ENCODE data around the gene CPSF3. TPM values are rescaled to one million over a fixed set of nuclear protein-coding genes. Genes with fewer than 3 reads are reported as not detected.

Gene CPSF3
- polyA plus RNA-seq, 4 donors: 32.7 to 63.4 (median 55.3) TPM

DNA sequence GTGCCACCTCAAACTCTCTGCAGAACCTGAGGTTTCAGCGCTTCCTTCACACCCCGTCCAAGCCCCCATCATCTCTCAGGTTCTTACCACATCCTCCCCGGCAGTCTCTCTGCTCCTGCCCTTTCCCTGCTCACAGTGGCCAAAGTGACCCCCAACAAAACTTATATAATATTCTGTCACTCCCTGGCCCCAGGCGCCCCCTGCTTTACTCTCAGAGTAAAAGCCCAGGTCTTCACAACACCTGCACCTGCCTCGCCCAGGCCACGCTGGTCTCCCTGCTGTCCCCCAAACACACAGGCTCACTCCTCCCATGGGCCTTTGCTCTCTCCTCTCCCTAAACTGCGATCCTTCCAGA, 6.5 kb upstream of the CPSF3 start:
- no peak for DNase-seq (ENCODE audit: low read depth in 4 of 4, low spot score in 3 of 4)

DNA sequence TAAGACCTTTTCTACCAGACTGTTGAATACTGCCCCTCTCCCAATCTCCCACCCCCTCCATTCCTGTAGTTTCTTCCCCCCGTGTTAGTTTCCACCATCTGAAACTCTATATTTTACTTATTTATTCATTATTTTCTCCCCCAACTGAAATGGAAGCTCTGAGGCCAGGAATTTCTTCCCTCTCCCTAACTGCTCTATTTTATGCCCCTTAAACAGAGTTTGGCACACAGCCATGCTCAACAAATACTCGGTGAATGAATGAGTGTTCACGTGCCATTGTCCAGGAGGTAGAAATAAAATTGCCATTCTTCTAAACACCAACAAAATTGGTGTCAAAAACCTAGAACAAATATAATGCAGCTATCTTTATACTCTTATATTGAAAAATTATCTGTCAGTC, 5.7 kb upstream of the CPSF3 start:
- no peak for DNase-seq (ENCODE audit: low read depth in 4 of 4, low spot score in 3 of 4)

DNA sequence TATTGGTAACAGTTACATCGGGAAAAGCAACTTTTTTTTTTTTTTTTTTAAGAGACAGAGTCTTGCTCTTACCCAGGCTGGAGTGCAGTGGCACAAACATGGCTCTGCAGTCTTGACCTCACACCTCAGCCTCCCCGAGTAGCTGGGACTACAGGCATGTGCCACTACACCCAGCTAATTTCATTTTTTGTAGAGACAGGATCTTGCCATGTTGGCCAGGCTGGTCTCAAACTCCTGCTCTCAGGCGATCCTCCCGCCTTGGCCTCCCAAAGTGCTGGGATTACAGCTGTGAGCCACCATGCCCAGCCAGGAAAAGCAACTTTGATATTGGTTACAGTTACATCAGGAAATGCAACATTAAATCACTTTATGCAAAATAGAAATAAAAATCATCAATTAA, 4.7 kb upstream of the CPSF3 start:
- DNase-seq (ENCODE audit: low read depth in 4 of 4, low spot score in 3 of 4): no peak

DNA sequence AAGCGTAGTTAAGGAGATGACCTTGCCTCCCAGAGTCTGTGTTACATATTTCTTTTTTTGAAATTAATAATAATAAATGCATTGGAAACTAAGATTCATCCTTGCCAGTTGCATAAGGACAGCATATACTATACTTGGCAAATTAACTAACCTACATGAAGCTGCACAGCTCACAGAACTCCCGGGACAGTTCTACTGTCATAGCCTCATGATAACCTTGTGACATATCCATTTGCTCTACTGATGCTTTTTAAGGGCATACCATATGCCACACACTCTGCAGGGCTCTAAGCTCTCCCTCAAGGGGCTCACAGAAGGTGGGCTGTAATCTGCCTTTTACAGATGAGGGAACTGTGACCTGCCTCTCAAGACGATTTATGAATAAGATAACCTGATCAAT, 3.9 kb upstream of the CPSF3 start:
- DNase-seq (ENCODE audit: low read depth in 4 of 4, low spot score in 3 of 4): no peak

DNA sequence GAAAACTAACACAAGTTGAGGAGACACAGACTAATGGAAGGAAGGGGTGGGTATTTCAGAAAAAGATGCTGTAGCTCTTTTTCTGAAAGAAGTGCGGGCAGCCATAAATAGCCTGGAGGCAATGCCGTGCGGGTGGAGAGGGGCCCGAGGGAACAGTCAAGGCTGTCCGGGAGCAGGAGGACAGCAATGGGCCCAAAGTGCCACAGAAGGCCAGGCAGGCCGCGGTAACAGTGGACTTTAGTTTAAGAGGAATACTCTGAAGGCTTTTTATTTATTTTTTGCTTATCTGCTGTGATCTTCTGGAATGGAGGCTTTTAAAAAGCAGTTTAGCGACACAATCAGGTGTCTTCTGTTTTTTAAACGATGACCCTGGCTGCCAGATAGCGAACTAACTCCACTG, 3.0 kb upstream of the CPSF3 start:
- DNase-seq (ENCODE audit: low read depth in 4 of 4, low spot score in 3 of 4): no peak

DNA sequence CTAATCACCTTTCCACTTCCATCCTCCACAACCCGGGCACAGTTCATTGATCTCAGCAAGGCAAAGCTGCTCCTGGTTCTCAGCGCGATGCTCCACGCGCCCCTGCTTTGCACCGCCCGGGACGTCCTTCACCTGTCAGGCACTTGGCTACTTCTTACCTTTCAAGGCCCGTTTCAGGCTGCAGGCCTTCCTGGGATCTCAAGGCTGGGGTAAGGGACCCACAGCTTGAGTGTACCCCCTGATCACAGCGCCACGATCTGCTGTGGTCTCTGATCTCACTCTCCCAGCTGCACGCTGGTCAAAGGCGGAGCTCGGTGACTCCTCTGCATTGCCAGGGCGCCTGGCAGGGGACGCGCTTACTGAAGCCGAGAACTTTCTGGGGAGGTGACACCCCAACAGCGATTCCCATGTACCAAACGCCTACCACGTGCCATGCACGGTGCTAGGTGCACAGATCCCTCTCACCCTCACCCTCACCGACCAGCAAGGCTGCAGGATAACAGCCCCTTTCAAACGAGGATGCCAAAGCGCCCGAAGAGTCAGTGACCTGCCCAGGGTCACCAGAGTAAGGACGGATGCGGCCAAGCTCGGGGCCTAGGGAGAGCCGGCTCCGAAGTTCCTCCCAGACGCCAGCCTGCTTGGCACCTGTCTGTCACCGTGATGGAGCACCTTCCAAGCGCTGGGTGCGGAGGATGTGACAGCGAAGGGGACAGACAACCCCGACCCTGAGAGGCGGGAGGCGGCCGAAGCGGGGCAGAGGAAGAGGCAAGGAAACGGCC, 944 bp upstream of the CPSF3 start:
- no peak for DNase-seq (ENCODE audit: low read depth in 4 of 4, low spot score in 3 of 4)

DNA sequence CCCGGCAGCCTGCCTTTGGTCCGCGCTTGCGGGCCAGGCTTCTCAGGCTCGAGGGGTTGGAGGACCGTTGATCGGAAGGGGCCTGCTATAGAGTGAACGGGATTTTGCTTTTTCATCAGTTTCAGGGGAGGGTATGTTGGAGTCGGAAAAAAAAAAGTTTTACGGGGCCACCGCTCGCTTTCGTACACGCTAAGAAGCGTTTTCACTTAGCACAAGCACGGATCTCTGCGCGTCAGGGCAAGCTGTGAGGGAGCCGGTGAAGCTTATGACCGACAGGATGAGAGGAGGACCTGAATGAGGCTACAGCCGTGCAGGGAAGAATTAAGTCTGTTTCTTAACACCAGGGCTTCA, 443 bp downstream of the CPSF3 start:
- peak in 1 of 4 donors; percentile 18 for DNase-seq (ENCODE audit: low read depth in 4 of 4, low spot score in 3 of 4)

DNA sequence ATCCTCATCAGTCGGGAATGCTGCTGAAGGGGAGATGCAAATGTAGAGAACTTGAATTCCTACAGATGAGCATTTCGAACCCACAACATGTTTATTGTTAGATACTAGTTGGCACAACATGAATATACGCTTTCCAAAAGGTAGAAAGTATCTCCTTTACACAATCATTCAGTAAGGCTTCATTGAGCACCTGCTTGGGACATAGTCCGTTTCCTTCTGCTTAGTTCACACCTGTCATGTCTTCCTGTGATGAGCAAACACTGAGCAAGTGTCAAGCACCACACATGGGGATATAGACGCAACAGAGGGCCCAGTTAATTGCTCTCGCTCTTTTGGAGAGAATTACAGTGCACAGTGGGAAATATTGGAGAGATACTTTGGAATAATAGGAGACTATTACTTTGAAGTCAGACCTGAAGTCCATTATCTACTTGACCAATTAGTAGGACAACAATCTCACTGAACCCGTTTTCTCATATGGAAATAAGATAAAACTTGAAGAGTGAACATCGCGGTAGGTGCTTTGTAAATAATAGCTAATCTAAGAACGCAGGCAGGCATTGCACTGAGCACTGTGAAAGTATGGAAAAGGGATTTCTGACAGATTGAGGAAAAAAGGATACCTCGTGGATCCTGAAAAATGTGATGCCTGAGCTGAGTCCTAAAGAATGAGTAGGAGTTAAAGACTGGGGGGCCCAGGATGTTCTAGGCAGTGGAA, 1.2 kb downstream of the CPSF3 start:
- no peak for DNase-seq (ENCODE audit: low read depth in 4 of 4, low spot score in 3 of 4)

DNA sequence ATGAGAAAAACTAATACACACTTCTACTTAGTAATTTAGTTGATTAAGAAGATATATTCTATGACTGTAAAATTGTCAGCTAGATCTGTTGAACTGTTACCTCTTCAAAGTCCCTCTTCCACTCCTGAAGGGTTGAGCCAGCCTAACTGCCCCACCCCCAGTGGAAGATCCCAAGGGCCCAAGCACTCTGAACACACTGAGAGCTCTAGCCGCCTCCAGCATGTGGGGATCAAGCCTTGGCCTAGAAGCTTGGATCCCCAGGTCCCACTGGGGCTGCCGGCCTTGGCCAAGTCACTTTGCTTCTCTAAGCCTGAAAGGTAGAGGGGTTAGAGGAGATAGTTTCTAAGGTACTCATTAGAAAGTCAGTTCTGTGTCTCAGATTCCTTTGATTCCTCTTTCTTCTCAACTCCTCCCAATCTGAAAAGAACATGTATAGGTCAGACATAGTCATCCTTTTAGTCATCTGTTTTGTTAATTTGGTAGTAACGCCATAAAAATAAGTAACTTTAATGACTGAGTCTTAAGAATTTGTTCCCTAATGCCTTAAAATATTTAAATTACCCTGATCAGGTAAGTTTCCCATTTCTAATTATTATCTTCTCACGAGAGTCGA, 5.6 kb downstream of the CPSF3 start:
- DNase-seq (ENCODE audit: low read depth in 4 of 4, low spot score in 3 of 4): no peak

DNA sequence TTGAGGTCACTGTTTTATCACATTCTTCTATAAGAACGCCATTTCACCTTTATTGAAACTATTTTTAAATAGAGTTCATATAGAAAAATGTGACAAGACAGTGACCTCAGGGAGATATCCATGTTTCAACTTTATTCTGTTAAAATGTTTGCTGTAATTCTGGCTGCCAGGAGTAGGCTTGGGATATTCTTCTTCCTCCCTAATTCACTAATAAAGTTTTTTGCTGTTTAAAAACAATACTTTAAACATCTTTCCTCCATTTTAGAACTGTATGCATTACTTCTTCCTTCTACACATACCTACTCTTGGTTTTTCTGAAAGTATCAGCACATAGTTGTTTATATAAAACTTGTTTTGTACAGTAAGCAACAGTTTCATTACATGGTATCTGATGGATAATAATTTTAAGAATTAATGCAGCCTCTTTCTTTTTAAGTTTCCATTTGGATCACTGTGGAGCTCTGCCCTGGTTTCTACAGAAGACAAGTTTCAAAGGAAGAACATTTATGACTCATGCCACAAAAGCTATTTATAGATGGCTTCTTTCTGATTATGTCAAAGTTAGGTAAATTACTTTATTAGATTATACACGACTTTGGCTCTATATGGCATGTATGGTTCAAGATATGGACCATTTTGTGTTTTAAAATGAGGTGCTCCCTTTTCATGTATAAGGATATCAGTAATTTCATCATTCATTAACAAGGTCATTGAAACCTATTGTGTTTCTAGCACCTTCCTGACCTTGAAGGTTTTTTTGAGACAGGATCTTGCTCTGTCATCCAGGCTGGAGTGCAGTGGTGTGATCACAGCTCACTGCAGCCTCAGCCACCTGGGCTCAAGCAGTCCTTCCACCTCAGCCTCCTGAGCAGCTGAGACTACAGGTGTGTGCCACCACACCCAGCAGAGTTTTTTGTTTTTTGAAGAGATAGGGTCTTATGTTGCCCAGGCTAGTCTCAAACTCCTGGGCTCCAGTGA, 7.2 kb downstream of the CPSF3 start:
- DNase-seq (ENCODE audit: low read depth in 4 of 4, low spot score in 3 of 4): no peak

DNA sequence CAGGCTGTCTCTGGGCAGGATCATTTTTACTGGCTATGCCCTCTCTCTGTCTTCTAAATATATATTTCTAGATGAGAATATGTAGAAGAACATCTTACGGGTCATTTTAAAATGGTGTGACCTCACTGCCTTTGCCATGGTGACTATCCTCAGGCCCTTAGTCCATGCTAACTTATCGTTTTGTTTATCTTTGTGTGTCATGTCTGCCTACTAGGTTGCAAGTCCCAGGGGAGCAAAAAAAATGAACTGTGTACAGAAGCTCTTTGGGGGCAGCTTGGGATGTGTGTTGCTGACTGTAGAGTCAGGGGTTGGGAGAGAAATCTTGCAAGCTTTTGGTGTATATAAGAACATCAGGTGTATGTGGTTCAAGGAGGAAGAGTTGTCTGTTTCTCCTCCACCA, 11.0 kb downstream of the CPSF3 start:
- no peak for DNase-seq (ENCODE audit: low read depth in 4 of 4, low spot score in 3 of 4)

DNA sequence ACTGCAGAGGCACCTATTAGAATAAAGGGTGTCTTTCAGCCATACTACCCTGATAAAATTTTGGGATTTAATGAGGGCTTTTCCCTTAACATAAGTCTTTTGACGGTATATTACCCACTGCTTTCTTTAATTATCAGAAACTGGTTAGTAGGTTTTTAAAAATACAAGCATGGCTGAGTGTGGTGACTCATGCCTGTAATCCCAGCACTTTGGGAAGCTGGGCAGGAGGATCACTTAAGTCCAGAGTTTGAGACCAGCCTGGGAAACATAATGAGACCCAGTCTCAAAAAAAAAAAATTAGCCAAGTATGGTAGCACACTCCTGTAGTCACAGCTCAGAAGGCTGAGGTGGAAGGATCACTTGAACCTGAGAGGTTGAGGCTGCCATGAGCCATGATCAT, 16.1 kb downstream of the CPSF3 start:
- no peak for DNase-seq (ENCODE audit: low read depth in 4 of 4, low spot score in 3 of 4)

DNA sequence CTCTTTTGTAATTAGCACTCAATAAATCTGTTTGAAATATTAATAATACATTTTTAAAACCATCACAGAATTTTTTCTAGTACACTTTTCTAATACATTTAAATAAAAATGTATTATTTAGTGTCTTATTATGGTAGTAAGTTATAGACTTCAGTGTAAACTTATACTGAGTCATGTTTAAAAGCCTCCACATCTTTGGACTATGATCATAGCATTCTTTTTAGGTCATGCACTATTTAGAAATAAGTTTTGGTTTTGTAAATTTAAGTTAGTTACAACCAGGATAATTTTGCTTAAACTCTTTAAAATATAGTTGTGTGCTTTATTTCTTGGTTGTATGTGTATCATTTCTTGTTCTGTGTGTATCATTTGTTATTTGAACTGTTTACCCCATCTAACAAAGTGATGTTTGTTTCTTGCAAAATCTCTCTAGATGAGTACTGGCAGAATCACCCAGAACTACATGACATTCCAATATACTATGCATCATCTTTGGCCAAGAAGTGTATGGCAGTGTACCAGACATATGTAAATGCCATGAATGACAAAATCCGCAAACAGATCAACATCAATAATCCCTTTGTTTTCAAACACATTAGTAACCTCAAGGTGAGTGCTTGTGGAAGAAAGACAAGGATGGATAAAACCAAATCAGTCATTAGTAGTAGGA, 16.7 kb downstream of the CPSF3 start:
- no peak for DNase-seq (ENCODE audit: low read depth in 4 of 4, low spot score in 3 of 4)

DNA sequence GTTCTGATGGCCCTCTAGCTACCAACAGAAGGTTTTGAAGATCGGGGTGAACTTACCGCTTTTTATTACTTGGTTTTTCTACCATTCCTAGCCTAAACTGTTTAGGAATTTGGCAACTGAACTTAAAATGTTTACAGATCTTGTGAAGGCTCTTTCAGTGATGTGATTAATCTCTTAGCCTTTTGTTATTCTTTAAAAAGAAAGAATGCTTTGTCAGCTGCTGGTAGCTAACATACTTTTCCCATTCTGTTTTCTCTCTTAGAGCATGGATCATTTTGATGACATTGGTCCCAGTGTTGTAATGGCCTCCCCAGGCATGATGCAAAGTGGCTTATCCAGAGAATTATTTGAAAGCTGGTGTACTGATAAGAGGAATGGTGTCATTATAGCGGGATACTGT, 18.1 kb downstream of the CPSF3 start:
- no peak for DNase-seq (ENCODE audit: low read depth in 4 of 4, low spot score in 3 of 4)

DNA sequence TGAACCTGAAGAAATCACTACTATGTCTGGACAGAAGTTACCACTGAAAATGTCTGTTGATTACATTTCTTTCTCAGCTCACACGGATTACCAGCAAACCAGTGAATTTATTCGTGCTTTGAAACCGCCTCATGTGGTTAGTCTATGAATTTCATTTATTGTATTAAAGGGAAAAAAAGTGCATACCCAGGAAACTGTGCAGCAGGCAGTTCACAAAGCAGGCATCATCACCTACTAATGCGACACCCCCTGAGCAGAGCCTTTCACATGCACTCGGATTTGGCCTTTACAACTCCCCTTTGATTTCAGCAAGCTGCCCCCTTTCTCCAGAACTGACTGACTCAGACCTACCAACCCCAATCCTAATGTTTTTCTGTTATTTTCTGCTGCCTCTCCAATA, 20.1 kb downstream of the CPSF3 start:
- DNase-seq (ENCODE audit: low read depth in 4 of 4, low spot score in 3 of 4): no peak

DNA sequence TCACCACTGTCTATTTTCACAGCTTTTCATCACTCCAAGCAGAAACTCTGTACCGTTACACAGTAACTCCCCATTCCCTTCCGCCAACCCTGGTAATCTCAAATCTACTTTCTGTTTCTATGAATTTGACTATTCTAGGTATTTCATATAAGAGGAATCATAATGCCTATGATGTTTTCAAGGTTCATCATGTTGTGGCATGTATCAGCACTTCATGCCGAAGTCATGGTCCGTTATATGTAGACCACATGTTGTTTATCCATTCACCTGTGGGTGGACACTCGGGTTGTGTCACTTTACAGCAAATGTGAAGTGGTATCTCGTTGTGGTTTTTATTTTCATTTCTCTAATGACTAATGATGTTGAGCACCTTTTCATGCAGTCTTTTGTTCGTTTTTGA, 21.6 kb downstream of the CPSF3 start:
- DNase-seq (ENCODE audit: low read depth in 4 of 4, low spot score in 3 of 4): no peak

DNA sequence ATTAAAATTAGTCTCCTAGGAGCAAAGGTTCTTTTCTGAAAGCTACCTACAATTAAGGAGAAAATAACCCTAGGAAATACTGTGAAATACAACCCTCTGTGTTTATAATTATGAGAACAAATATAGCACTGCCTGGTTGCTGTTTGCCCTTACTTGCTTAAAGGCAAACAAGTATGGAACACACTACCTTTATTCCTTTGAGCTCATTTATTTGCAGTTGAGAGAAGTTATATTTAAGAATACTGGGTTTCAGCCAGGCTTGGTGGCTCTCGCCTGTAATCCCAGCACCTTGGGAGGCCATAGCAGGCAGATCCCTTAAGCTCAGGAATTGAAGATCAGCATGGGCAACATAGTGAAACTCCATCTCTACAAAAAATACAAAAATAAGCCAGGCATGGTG, 27.8 kb downstream of the CPSF3 start:
- no peak for DNase-seq (ENCODE audit: low read depth in 4 of 4, low spot score in 3 of 4)

DNA sequence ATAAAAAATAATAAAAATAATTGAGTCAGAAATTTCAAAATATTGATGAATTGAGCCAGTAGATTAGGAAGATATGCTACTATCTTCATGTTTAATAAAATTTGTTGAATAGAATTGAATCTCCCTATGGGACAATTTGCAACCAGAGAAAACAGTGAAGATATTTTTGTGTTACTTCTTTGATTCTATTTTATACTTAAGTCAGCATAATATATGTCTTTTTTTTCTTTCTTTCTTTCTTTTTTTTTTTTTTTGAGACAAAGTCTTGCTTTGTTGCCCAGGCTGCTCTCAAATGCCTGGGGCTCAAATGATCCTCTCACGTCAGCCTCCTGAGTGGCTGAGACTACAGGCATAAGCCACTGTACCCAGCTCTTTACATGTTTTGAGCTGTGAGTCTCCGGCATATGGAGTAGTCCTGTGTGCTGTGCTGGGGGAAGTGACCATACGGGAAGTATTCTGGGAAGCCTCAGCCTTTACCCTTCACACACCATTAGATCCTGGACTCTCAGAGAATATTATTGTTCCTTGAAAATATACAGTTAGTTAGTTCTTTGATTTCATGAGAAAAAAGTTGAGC, 37.1 kb downstream of the CPSF3 start:
- DNase-seq (ENCODE audit: low read depth in 4 of 4, low spot score in 3 of 4): no peak

DNA sequence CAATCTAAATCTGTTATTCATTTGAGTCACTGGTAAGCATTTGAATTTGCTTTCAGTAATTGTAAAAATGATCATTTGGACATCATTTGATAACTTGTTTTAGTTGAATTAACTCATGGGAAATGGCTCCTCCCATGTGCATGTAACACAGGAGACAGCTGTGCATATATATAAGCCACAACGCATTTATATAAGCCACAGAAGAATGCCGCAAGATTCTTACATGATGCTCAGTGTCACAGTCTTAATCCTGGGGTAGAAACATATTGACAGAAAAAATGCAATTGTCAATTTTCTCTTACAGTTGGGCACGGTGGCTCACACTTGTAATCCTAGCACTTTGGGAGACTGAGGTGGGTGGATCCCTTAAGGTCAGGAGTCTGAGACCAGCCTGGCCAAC, 37.6 kb downstream of the CPSF3 start:
- DNase-seq (ENCODE audit: low read depth in 4 of 4, low spot score in 3 of 4): no peak

DNA sequence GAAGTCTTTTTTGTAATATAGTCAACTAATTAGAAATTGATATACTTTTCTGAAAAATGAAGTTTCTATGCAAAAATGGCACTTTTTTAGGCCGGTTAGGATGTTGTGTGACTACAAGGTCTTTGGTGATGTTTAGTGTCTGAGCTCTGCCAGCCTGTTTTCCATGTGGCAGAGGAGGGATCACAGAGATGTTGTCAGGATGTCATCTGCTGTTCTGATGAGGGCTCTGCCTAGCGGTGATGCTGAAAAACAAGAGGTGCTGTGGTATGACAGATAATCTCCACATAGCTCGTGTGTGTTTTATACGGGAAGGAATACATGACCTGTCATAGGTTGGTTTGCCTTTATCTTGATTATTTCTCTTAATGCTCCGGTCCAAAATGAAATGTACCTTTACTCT, 38.9 kb downstream of the CPSF3 start:
- no peak for DNase-seq (ENCODE audit: low read depth in 4 of 4, low spot score in 3 of 4)
